NCI-H510A treated with DMSO at 0.1 percent for 48 hours (cell line): Measurements from ENCODE around the gene ENTREP1.
"Not testable (repeated sequence)": the region's sequence is repeated elsewhere in the genome, so short reads cannot be mapped to it uniquely, and the experiment has no call there.

Experiments used
- DNase-seq: peaks from one replicate; lab custom pipeline; 2025; lab: John Stamatoyannopoulos, UW

Gene ENTREP1, protein sequence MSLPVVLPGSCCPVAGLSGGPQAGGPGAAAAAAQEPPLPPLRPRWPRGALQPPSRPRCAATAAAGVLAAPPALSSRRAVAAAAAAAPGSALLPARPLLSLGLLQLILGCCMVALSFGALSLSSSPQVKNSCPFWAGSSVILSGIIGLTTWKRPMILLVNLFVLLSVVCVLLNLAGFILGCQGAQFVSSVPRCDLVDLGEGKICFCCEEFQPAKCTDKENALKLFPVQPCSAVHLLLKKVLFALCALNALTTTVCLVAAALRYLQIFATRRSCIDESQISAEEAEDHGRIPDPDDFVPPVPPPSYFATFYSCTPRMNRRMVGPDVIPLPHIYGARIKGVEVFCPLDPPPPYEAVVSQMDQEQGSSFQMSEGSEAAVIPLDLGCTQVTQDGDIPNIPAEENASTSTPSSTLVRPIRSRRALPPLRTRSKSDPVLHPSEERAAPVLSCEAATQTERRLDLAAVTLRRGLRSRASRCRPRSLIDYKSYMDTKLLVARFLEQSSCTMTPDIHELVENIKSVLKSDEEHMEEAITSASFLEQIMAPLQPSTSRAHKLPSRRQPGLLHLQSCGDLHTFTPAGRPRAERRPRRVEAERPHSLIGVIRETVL

DNA sequence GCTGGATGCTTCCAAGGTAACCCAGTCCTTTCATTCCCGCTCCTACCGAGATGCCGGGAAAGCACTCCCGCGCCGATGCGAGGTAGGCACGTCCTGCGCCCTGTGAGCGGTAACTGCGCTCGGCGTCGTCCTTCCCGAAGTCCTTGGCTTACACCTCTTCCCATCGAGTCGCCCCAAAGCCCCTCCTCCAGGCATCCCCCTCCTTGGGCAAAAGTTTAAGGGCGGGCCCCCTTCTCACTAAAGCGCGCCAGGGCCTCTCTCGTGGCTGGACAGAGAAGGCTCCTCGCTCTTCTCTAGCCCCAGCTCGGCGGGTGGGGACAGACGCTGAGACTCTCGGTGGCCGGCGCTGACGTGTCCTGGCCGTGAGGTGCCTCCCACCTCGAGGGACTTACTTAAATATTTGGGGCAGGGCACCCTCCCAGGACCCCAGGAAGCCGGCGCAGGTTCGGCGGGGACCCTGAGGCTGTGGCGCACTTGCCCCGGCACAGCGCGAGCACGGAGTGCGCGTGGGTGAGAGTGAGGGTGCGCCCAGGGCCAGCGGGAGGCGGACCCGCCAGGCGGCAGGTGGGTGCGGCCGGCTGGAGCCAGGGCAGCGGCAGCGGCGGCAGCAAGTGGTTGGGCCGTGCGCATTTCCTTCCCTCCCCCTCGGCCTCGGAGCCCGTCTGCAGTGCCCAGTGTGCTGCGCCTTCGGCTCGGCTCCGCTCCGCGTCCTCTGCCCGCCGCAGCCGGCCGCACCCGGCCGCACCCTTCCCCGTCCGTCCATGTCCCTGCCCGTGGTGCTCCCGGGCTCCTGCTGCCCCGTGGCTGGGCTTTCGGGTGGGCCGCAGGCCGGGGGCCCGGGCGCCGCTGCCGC lies at the start of gene ENTREP1:
ENTREP1 (plus strand) TSS at position 667 of the 853 bp plus-strand sequence; CDS start at position 762, 95 bp downstream.
- DNase-seq = peak; percentile 62

DNA sequence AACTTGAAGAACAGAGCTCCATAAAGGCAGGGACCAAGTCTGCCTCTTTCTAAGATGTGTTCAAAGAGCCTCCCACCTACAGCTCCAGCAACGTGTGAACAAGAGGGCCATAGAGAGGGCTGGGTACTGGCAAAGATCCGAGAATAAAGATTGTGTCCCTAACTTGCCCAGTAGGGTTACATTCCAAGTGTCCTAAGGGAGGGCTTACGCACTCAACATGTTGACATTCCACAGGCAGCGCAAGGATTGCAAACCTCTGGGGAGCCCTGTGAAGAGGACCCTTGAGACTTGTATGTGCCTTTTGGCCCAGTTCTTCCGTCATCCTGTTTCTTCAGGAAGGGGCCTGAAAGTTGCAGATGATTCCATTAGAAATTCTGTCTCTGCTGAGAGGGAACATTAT lies 48.2 kb upstream of the ENTREP1 start:
- DNase-seq = no peak

DNA sequence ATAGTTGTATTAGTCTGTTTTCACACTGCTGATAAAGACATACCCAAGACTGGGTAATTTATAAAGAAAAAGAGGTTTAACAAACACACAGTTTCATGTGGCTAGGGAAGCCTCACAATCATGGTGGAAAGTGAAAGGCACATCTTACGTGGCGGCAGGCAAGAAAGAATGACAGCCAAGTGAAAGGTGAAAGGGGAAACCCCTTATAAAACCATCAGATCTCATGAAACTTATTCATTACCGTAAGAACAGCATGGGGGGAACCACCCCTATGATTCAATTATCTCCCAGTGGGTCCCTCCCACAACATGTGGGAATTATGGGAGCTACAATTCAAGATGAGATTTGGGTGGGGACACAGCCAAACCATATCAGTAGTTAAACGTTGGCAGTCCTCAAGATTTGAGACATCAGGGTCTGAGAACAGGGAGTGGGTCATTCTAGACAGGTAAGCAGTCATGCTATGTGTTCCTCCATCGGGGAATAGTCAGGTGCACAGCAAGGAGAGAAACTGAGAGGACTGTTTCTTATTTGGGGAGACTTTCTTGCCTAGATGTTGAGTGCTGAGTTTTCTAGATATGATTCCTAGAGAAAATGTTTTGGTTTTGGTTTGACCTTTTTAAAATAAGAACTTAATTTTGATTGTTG lies 45.8 kb upstream of the ENTREP1 start:
- no peak for DNase-seq

DNA sequence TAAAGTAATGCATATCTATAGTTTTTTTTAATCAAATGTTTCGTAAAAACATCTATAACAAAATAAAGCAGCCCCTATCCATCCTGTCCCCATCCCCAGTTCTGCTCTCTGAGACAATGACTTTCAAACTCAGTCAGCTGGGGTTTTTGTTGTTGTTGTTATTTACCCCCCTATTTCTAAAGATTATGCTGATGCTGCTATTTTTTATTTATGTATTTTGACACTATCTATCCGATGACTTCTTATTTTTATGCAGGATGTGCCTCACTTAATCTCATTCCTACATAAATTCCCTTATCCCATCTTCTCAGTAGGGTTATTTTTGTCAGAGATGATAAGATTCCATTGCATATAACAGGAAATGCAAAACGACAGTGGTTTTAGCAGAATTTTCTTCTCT lies 45.3 kb upstream of the ENTREP1 start:
- DNase-seq = no peak

DNA sequence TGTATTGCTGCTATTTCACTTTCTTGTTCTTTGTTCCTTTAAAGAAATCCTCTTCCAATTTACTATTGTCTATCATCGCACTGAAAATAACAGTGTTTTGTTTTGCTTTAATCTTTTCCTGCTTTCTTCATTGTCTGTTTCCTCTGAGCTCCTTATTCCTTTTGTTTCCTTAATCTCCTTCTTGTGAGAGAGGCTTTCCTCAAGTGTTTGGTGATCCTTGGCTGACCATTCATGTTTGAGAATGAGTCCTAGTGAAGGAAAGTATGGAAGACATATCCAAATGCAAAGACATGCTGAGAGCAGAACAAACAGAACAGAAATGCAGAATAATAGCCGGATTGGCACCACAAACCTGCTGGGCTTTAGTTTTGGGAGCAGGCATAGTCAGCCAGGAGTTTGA lies 42.0 kb upstream of the ENTREP1 start:
- DNase-seq = no peak

DNA sequence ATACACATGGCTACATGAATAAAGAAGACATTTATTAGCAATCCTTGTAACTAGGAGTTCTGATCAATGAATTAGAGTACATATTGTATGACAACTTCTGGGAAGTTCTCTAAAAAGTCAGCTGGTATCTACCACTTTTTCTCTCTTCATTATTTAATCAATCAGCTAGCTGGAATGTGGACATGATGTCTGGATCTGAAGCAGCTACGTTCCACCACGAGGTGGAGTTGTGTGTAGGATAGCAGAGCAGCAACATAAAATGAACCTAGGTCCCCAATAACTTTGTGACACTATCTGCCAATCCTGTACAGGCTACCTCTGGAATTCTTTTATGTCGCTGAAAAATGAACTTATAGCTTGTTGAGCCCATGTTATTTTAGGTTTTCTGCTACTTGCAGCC lies 32.9 kb upstream of the ENTREP1 start:
- DNase-seq = no peak

DNA sequence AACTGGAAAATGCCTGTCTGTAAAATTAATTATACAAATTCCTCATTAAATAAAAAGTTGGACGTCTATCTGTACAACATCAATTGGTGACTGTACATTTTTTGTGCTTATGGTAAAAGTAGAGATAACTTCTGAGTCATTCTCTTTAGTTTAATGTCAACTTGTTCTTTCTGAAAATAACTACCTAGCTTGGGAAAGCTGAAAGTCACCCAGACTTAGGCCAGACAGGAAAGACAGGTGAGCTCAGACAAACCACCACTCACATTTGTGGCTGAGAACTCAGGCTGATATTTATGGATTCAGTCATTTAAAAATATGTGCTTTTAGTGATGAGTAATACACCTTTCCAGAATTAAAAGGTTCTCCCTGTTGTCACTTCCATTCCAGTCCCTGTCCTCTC lies 31.9 kb upstream of the ENTREP1 start:
- DNase-seq = no peak

DNA sequence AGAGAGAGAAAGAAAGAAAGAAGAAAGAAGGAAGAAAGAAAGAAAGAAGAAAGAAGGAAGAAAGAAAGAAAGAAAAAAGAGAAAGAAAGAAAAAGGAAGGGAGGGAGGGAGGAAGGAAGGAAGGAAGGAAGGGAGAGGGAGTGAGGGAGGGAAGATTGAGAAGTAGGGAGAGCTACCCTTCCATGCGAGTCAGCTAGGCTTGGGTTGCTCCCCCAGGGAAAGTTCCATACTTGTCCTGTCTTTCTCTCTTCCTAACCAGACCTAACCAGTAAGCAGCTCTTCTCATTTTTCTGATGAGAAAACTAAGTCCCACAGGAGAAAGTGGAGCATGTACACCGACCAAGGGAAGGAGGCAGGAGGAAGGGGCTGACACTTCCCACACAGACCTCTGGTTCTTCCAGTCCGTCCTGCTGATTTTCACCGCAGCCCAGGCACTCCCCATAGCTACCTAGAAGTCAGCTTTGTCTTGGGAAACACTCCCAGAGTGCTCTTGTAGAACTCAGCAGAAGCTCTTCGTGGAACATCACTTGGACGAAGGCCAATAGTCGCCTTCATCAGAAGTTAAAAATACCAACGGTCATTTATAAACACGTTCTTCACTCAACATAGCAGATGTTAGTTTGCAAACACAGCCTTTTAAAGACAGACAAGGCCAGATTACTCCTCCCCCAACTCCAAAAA lies 29.0 kb upstream of the ENTREP1 start:
- peak; percentile 5 for DNase-seq

DNA sequence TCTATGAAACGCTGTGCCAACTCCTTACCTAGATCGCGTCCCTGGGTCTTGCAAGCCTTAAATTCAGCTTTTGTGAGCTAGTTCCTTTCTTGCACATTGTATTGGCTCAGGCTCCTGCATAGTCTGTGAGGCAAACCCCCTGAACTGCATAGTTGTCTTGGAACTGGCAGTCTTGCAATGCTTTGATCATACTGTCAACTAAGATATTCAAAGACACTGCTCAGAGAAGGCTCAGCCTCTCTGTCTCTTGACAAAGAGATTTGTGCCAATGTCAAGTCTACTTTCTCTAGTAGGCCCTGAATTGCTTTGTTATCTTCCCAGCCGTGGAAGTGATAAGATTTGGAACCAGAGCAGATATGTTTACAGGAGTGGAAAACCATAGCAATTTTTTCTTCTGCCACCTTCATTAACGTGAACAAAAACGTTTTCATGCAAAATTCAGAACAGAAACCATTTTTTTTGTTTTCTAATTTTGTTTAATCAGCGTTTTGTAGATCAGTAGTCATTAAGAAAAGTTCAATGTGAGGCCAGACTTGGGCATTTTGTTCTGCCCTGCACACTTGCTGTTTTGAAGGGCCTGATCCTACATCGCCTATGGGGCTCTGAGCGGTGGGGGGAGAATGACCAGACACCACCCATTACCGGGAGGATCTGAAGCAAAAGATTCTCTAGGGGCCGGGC lies 27.6 kb upstream of the ENTREP1 start:
- no peak for DNase-seq

DNA sequence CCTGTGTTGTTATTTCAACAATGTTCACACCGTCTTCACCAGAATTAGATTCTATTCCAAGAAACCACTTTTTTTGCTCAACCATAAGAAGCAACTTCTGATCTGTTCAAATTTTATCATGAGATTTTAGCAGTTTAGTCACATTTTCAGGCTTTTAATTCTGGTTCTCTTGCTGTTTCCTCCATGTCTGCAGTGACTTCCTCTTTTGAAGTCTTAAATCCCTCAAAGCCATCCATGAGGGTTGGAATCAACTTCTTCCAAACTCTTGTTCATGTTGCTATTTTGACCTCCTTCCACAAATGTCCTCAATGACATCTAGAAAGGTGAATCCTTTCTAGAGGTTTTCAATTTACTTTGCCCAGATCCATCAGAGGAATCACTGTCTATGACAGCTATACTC lies 25.7 kb upstream of the ENTREP1 start:
- no peak for DNase-seq

DNA sequence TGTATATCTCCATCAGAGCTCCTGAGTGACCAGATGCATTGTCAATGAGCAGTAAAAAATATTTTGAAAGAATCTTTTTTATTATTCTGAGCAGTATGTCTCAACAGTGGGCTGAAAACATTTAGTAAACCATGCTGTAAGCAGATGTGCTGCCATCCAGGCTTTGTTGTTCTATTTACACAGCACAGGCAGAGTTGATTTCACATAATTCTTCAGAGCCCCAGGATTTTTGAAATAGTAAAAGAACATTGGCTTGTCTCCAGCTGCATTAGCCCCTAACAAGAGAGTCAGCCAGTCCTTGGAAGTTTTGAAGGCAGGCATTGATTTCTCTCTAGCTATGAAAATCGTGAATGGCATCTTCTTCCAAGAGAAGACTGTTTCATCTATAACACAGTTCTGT lies 25.2 kb upstream of the ENTREP1 start:
- no peak for DNase-seq

DNA sequence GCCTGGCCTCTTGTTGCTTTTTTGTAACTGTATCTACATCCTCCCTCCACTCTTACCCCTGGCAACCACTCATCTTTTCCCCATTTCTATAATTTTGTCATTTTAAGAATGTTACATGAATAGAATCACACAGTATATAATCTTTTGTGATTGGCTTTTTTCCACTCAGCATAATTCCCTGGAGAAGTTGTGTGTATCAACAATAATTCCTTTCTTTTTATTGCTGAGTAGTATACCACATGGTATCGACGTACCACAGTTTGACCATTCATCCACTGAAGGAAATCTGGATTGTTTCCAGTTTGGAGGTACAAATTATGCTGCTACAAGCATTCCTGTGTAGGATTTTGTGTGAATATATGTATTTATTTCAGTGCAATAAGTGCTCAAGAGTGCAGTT lies 21.7 kb upstream of the ENTREP1 start:
- DNase-seq = no peak

DNA sequence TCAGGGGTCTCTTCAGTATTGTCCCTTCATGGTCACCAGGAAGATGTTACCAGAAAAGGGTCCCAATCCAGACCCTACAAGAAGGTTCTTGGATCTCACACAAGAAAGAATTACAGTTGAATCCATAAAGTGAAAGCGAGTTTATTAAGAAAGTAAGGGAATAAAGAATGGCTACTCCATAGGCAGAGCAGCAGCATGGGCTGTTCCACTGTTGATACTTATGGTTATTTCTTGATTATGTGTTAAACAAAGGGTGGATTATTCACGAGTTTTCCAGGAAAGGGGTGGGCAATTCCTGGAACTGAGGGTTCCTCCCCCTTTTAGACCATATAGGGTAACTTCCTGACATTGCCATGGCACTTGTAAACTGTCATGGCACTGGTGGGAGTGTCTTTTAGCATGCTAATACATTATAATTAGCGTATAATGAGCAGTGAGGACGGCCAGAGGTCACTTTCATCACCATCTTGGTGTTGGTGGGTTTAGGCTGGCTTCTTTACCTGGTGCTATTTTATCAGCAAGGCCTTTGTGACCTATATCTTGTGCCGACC lies 18.0 kb upstream of the ENTREP1 start:
- not testable (repeated sequence) for DNase-seq

DNA sequence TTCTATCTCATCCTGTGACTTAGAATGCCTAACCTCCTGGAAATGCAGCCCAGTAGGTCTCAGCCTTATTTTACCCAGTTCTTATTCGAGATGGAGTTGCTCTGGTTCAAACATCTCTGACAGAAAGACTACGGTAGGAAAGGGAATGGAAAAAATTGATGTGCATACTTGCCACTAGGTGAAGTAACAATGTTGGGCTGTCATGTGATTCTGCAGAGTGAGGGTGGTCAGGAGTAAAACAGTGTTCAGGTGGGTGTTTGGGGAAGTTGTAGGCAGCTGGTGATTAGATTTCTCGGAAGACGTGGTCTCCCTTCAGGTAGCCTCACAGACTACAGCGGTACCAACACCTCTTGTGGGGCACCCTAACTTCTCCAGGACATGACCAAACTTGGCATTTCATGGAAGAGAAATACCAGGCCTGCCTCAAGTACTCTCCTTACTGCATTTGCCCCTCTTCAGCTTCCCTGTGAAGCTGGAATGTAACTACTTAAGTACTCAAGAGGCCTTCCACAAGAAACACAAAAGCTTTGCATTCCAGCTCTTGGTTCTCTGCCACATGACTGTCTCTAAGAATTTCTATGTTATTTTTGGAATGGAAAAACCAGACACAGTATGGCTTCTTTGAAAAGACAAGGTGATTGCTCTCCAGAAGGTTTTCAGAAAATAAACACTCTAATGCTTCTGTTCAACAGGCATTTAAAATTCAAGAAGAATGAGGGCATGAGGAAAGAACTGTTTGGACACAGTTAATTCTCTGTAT lies 17.4 kb upstream of the ENTREP1 start:
- no peak for DNase-seq

DNA sequence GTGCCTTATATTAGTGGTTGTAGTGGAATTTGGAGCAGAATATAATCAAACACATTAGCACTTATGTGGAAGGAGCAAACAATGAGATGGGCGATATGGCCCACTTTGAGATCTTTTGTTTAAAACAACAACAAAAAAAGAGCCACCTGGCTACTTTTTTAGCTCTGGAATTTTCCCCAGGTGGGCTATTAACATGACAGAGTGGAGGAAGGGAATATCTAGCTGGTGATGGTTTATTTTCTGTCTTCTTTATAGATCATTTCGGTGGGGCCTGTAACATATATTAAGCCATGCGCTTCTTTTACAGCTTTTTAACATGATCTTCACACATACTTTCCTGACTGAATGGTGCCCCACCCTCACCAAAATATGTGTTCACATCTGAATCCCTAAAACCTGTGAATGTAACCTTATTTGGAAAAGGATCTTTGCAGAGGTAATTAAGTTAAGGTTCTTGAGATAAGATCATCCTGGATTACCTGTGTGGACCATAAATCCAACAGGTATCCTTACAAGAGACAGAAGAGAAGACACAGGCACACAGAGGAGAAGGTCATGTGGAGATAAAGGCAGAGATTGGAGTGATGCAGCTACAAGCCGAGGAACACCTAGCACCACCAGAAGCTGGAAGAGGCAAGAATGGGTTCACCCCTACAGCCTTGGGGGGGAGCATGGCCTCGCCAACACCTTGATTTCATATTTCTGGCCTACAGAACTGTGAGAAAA lies 16.6 kb upstream of the ENTREP1 start:
- DNase-seq = no peak

DNA sequence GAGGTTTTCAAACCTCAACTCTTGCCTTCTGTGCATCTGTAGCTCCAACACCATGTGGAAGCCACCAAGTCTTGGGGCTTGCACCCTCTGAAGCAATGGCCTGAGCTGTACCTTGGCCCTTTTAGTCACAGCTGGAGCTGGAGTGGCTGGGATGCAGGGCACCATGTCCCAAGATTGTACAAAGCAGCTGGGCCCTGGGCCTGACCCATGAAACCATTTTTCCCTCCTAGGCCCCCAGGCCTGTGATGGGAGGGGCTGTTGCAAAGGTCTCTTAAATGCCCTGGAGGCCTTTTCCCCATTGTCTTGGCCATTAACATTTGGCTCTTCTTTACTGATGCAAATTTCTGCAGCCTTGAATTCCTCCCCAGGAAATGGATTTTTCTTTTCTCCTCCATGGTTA lies 11.8 kb upstream of the ENTREP1 start:
- no peak for DNase-seq

DNA sequence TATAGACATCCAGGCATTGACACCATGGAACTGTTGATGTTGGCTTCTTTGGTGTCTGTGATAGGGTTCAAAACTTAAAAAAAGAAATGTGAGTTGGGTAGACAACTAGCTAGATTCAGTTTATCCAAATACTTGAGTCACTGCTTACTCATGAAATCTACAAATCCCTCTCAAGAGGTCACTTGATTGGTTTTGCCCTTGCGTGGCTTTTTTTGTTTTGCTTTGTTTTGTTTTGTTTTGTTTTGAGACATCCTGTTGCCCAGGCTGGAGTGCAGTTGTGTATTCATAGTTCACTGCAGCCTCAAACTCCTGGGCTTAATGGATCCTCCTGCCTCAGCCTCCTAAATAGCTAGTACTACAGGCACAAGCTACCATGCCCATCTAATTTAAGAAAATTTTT lies 10.5 kb upstream of the ENTREP1 start:
- no peak for DNase-seq

DNA sequence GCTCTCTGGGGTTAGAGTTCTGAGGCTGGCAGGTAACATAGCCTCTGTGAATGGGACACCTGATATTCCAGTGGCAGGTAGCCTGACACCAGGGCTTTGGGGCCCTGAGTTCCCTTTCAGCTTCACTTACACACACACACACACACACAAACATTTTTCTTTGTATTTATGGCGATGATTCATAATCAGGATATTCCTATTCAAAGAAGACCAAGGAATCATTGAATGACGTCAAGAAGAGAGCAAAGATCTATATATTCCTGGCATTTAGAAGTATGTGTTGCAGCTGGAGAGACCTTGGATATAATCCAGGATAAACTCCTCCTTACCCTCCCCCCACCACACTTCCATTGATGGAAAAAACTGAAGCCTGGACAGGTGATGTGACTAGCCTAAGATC lies 7.9 kb upstream of the ENTREP1 start:
- DNase-seq = no peak

DNA sequence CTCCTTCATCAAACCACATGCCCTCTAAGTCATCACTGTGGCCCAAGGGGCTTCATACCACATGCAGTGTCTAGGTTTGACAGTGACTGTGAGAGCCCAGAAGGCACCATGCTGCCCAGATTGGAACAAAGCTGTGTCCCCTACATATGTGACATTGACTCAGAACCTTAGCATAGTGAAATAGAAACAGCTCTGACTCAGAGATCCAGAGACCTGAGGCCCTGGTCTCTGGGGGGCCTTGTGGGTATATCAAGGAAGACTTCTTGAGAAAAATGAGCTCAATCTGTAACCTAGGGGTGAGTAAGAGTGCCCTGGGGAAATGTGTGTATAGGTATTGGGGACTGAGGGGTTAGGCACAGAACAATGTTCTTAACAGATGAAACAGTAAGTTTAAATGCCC lies 7.1 kb upstream of the ENTREP1 start:
- DNase-seq = no peak
